HEK293T (cell line): ENCODE measurements around the gene TMPRSS9.

ENCODE experiments used
- ARNT ChIP-seq: fragments of 450-650 bp; IDR thresholded peaks from 2 replicates; pipeline ENCODE4 v1.6.1; 2017; ENCODE audit warnings: mild to moderate bottlenecking
- BHLHE40 ChIP-seq: fragments of 450-650 bp; IDR thresholded peaks from 2 replicates; pipeline ENCODE4 v1.6.1; 2016; ENCODE audit warnings: mild to moderate bottlenecking, moderate library complexity, borderline replicate concordance
- ELF4 ChIP-seq: fragments of 450-650 bp; IDR thresholded peaks from 2 replicates; pipeline ENCODE4 v1.6.1; 2017; ENCODE audit warnings: antibody characterized with exemption
- FOXA1 ChIP-seq: fragments of 450-650 bp; IDR thresholded peaks from 2 replicates; pipeline ENCODE4 v1.6.1; 2016; ENCODE audit warnings: mild to moderate bottlenecking
- FOXK2 ChIP-seq: fragments of 450-650 bp; IDR thresholded peaks from 2 replicates; pipeline ENCODE4 v1.6.1; 2016; ENCODE audit warnings: mild to moderate bottlenecking
- FOXM1 ChIP-seq: fragments of 450-650 bp; IDR thresholded peaks from 2 replicates; pipeline ENCODE4 v1.6.1; 2017; ENCODE audit warnings: mild to moderate bottlenecking, borderline replicate concordance
- L3MBTL2 ChIP-seq: fragments of 450-650 bp; conservative IDR thresholded peaks from 2 replicates; pipeline ENCODE4 v1.6.1; 2016; ENCODE audit warnings: mild to moderate bottlenecking
- SUZ12 ChIP-seq: fragments of 450-650 bp; IDR thresholded peaks from 2 replicates; pipeline ENCODE4 v1.6.1; 2016; ENCODE audit warnings: mild to moderate bottlenecking
- TARDBP ChIP-seq: fragments of 450-650 bp; IDR thresholded peaks from 2 replicates; pipeline ENCODE4 v1.6.1; 2016
- ZNF384 ChIP-seq: fragments of 450-650 bp; IDR thresholded peaks from 2 replicates; pipeline ENCODE4 v1.6.1; 2016
- TF ChIP-seq, protein P1 (sequence below): fragments of 450-650 bp; IDR thresholded peaks from 2 replicates; pipeline ENCODE4 v1.6.1; 2016

DNA sequence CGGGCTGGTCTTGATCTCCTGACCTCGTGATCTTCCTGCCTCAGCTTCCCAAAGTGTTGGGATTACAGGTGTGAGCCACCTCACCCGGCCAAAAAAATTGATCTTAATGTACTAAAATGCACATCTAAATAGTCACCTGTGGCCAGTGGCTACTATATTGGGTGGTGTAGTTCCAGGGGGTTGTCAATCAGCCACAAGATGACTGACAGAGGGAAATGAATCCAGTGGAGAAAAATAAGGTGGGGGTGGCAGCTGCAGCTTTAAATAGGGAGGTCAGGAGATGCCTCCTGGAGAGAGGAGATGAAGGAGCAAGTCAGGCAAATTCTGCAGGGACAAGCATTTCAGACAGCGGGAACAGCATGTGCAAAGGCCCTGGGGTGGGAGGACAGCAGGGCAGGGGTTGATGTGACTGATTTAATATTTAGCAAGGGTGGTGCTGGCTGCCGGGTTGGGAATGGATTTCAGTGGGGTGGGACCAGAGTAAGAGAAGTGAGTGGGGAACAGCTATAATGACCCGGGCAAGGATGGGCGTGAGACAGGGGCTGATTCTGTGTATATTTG, 49.4 kb downstream of the TMPRSS9 start:
- TF ChIP-seq FOXK2, result no peak
- TF ChIP-seq FOXM1, result no peak
- TF ChIP-seq L3MBTL2, result no peak
- TF ChIP-seq, protein P1, sequence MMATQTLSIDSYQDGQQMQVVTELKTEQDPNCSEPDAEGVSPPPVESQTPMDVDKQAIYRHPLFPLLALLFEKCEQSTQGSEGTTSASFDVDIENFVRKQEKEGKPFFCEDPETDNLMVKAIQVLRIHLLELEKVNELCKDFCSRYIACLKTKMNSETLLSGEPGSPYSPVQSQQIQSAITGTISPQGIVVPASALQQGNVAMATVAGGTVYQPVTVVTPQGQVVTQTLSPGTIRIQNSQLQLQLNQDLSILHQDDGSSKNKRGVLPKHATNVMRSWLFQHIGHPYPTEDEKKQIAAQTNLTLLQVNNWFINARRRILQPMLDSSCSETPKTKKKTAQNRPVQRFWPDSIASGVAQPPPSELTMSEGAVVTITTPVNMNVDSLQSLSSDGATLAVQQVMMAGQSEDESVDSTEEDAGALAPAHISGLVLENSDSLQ, result peak; percentile 58; the same call in 1 of the 2 replicates
- no peak for TF ChIP-seq ELF4
- no peak for TF ChIP-seq ZNF384
- TF ChIP-seq ARNT, result no peak
- TF ChIP-seq FOXA1, result no peak
- no peak for TF ChIP-seq SUZ12
- no peak for TF ChIP-seq BHLHE40
- TF ChIP-seq TARDBP, result no peak
